ENCODE measurements around the gene LAD1.

LAD1 gene

GRCh38 chr1:201389051-201389450 is 10.1 kb downstream of the LAD1 start:
- DNase-seq (ENCODE audit: extremely low spot score): no peak
- POLR2A ChIA-PET: no interaction called here
- CTCF ChIA-PET: interaction anchor here (1.0 to 1.2 kb wide), 2 partner anchors 13 to 20 kb away, joined by 3 to 5 read pairs; no protein-coding TSS in a partner anchor
- no peak for TF ChIP-seq FOXK2 (IDR thresholded peaks at IDR 0.05)
- TF ChIP-seq FOXM1 (IDR thresholded peaks at IDR 0.05; ENCODE audit: borderline replicate concordance): no peak
- no peak for TF ChIP-seq PKNOX1 (IDR thresholded peaks at IDR 0.05)

GRCh38 chr1:201386208-201386607 is 12.9 kb downstream of the LAD1 start:
- ChIA-PET POLR2A (no interaction called here), CTCF (interaction anchor here (0.6 to 1.7 kb wide), 9 partner anchors 9 to 829 kb away, joined by 3 to 6 read pairs (median 3); partner anchors contain the start of gene TNNT2)
- TF ChIP-seq ARNT (IDR thresholded peaks at IDR 0.05) (no peak), L3MBTL2 (conservative IDR thresholded peaks at IDR 0.05) (no peak), TARDBP (IDR thresholded peaks at IDR 0.05) (no peak), BHLHE40 (IDR thresholded peaks at IDR 0.05; ENCODE audit: borderline replicate concordance) (no peak), ELF4 (IDR thresholded peaks at IDR 0.05) (no peak), PKNOX1 (IDR thresholded peaks at IDR 0.05) (no peak), NFRKB (IDR thresholded peaks at IDR 0.05) (no peak), FOXM1 (IDR thresholded peaks at IDR 0.05; ENCODE audit: borderline replicate concordance) (no peak), SUZ12 (IDR thresholded peaks at IDR 0.05) (no peak), SP1 (IDR thresholded peaks at IDR 0.05) (no peak), HDGF (IDR thresholded peaks at IDR 0.05; ENCODE audit: borderline replicate concordance) (no peak), CTBP1 (IDR thresholded peaks at IDR 0.05; ENCODE audit: borderline replicate concordance) (no peak), ZNF384 (IDR thresholded peaks at IDR 0.05) (no peak), FOXA1 (IDR thresholded peaks at IDR 0.05) (no peak), FOXK2 (IDR thresholded peaks at IDR 0.05) (no peak), LEF1 (IDR thresholded peaks at IDR 0.05; ENCODE audit: borderline replicate concordance) (no peak)
- DNase-seq (ENCODE audit: extremely low spot score): no peak

GRCh38 chr1:201385299-201385891 is 13.7 kb downstream of the LAD1 start:
- TF ChIP-seq FOXM1 (IDR thresholded peaks at IDR 0.05; ENCODE audit: borderline replicate concordance): no peak
- no peak for TF ChIP-seq CTBP1 (IDR thresholded peaks at IDR 0.05; ENCODE audit: borderline replicate concordance)
- no peak for TF ChIP-seq ARNT (IDR thresholded peaks at IDR 0.05)
- CTCF ChIA-PET: interaction anchor here (0.6 to 1.7 kb wide), 7 partner anchors 9 to 127 kb away, joined by 3 to 6 read pairs (median 3); no protein-coding TSS in a partner anchor
- POLR2A ChIA-PET: no interaction called here
- DNase-seq (ENCODE audit: extremely low spot score): peak; percentile 84

- CTCF ChIA-PET: interaction anchor here (1.1 kb wide), 1 partner anchor 25 kb away, joined by 3 read pairs; no protein-coding TSS in a partner anchor
Measured at GRCh38 chr1:201384406-201384782, 14.7 kb downstream of the LAD1 start.

GRCh38 chr1:201383647-201384405 is 15.3 kb downstream of the LAD1 start:
- DNase-seq (ENCODE audit: extremely low spot score): no peak
- CTCF ChIA-PET: interaction anchor here (1.1 kb wide), 1 partner anchor 25 kb away, joined by 3 read pairs; no protein-coding TSS in a partner anchor
- POLR2A ChIA-PET: no interaction called here
- no peak for TF ChIP-seq FOXA1 (IDR thresholded peaks at IDR 0.05)

More at GRCh38 chr1:201384406-201384782, 14.7 kb downstream of the LAD1 start:
- POLR2A ChIA-PET: no interaction called here
- no peak for DNase-seq (ENCODE audit: extremely low spot score)
- TF ChIP-seq HDGF (IDR thresholded peaks at IDR 0.05; ENCODE audit: borderline replicate concordance) (no peak), ELF4 (IDR thresholded peaks at IDR 0.05) (no peak), NFRKB (IDR thresholded peaks at IDR 0.05) (no peak), FOXA1 (IDR thresholded peaks at IDR 0.05) (no peak), TARDBP (IDR thresholded peaks at IDR 0.05) (no peak), L3MBTL2 (conservative IDR thresholded peaks at IDR 0.05) (no peak), PKNOX1 (IDR thresholded peaks at IDR 0.05) (no peak), SP1 (IDR thresholded peaks at IDR 0.05) (no peak), ZNF384 (IDR thresholded peaks at IDR 0.05) (no peak)

- POLR2A ChIA-PET: no interaction called here
- CTCF ChIA-PET: no interaction called here
- TF ChIP-seq FOXM1 (IDR thresholded peaks at IDR 0.05; ENCODE audit: borderline replicate concordance) (no peak), FOXK2 (IDR thresholded peaks at IDR 0.05) (no peak), HDGF (IDR thresholded peaks at IDR 0.05; ENCODE audit: borderline replicate concordance) (no peak), TARDBP (IDR thresholded peaks at IDR 0.05) (no peak), NFRKB (IDR thresholded peaks at IDR 0.05) (no peak), BHLHE40 (IDR thresholded peaks at IDR 0.05; ENCODE audit: borderline replicate concordance) (no peak), LEF1 (IDR thresholded peaks at IDR 0.05; ENCODE audit: borderline replicate concordance) (no peak), L3MBTL2 (conservative IDR thresholded peaks at IDR 0.05) (no peak), ZNF384 (IDR thresholded peaks at IDR 0.05) (no peak), SUZ12 (IDR thresholded peaks at IDR 0.05) (no peak), FOXA1 (IDR thresholded peaks at IDR 0.05) (no peak), SP1 (IDR thresholded peaks at IDR 0.05) (no peak), ELF4 (IDR thresholded peaks at IDR 0.05) (no peak), ARNT (IDR thresholded peaks at IDR 0.05) (no peak), CTBP1 (IDR thresholded peaks at IDR 0.05; ENCODE audit: borderline replicate concordance) (no peak), PKNOX1 (IDR thresholded peaks at IDR 0.05) (no peak)
- no peak for DNase-seq (ENCODE audit: extremely low spot score)
Measured at GRCh38 chr1:201381130-201381529, 18.0 kb downstream of the LAD1 start.

Data from HEK293T (cell line).